ENCODE measurements around the gene TMEM243.

DNA sequence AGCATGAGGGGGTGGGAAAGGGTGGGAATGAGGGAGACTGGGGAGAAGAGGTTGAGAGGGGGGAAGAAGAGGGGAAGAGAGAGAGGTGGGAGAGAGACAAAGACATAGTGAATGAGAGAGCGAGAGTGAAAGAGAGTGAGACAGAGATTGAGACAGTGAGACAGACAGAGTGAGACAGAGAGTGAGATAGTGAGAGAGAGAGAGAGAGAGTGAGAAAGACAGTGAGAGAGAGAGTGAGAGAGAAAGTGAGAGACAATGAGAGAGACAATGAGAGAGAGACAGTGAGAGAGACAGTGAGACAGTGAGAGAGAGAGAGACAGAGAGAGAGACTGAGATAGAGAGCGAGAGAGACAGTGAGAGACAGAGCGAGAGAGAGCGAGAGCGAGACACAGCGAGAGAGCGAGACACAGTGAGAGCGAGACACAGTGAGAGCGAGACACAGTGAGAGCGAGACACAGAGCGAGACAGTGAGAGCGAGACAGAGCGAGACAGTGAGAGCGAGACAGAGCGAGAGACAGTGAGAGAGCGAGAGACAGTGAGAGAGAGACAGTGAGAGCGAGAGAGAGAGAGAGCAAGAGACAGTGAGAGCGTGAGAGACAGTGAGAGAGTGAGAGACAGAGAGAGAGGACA, 10.1 kb downstream of the TMEM243 start:
- TF ChIP-seq MAZ (IDR thresholded peaks at IDR 0.05; ENCODE audit: borderline replicate concordance, low read depth, low read length) (no peak), MAZ (CRISPR knock-in tag; IDR thresholded peaks at IDR 0.05; ENCODE audit: low read depth) (no peak), ZNF251 (CRISPR knock-in tag; IDR thresholded peaks at IDR 0.05) (no peak), STAG1 (CRISPR knock-in tag; IDR thresholded peaks at IDR 0.05) (no peak), NFRKB (IDR thresholded peaks at IDR 0.05) (no peak), BHLHE40 (IDR thresholded peaks at IDR 0.05; ENCODE audit: low read length) (no peak), YY1 (IDR thresholded peaks at IDR 0.05; ENCODE audit: insufficient read depth, insufficient replicate concordance, low read depth, low read length) (no peak)
- TF ChIP-seq, protein P1, sequence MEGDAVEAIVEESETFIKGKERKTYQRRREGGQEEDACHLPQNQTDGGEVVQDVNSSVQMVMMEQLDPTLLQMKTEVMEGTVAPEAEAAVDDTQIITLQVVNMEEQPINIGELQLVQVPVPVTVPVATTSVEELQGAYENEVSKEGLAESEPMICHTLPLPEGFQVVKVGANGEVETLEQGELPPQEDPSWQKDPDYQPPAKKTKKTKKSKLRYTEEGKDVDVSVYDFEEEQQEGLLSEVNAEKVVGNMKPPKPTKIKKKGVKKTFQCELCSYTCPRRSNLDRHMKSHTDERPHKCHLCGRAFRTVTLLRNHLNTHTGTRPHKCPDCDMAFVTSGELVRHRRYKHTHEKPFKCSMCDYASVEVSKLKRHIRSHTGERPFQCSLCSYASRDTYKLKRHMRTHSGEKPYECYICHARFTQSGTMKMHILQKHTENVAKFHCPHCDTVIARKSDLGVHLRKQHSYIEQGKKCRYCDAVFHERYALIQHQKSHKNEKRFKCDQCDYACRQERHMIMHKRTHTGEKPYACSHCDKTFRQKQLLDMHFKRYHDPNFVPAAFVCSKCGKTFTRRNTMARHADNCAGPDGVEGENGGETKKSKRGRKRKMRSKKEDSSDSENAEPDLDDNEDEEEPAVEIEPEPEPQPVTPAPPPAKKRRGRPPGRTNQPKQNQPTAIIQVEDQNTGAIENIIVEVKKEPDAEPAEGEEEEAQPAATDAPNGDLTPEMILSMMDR (CRISPR knock-in tag; IDR thresholded peaks at IDR 0.05), result no peak
